Tibial nerve (tissue), 4 donors: ENCODE data around the gene LOXHD1.

Source experiments
- CTCF ChIP-seq, 5 experiments: fragments of 200-600 bp in 3 of 5; fragments of 450-650 bp in 2 of 5; sonication (generic) in 3 of 5; IDR thresholded peaks; one replicate each; pipeline ENCODE4 v1.5.1; 2016 to 2019; ENCODE audit warnings: antibody characterized with exemption in 5 of 5, mild to moderate bottlenecking in 3 of 5, moderate library complexity in 2 of 5
- EP300 ChIP-seq, 2 donors: sonication (generic); formaldehyde crosslinking; IDR thresholded peaks; one replicate each; pipeline ENCODE4 v1.6.1; 2017; ENCODE audit warnings: antibody characterized with exemption in 2 of 2, mild to moderate bottlenecking in 1 of 2
- POLR2A ChIP-seq, 2 donors: fragments of 450-650 bp; IDR thresholded peaks; one replicate each; pipeline ENCODE4 v1.6.1; 2017; ENCODE audit warnings: antibody characterized with exemption in 2 of 2, mild to moderate bottlenecking in 2 of 2, moderate library complexity in 2 of 2

- TF ChIP-seq CTCF (IDR thresholded peaks at IDR 0.05) (no peak), POLR2A (IDR thresholded peaks at IDR 0.05) (no peak), EP300 (IDR thresholded peaks at IDR 0.05) (no peak)
Observed at GRCh38 chr18:46461993-46462392, 195.0 kb downstream of the LOXHD1 start.
